Measurements from ENCODE around the gene SORBS1.

The SORBS1 gene

GRCh38 chr10:95441547-95441923 lies 119.6 kb downstream of the SORBS1 start:
- Histone ChIP-seq H3K9ac (ENCODE audit: low read length) (no peak overlapping the region), H4K20me1 (ENCODE audit: insufficient read depth, low read length) (no peaks in the 10 kb centered on the region), H3K9me2 (replicated peaks; ENCODE audit: insufficient read depth, low read length) (no peaks in the 10 kb centered on the region), H3K4me3 (ENCODE audit: low read length) (0 out of 2 replicates have a peak overlapping the region, but pooled peaks have one; percentile 12), H3K4me1 (ENCODE audit: low read length) (peaks cover 19% of the 10 kb centered on the region), H3F3A (ENCODE audit: insufficient read depth, low read length) (peaks cover 16% of the 10 kb centered on the region), H3K79me2 (ENCODE audit: low read length) (no peaks in the 10 kb centered on the region), H2AFZ (ENCODE audit: low read length) (no peak overlapping the region), H3K27ac (ENCODE audit: low read length) (peak overlapping the region; percentile 55; the same call in 1 of the 2 replicates), H3K9me3 (replicated peaks; ENCODE audit: insufficient read depth, low read length) (no peaks in the 10 kb centered on the region), H3K27me3 (replicated peaks; ENCODE audit: insufficient read depth, low read length) (0 out of 2 replicates have a peak, but pooled peaks cover 9% of the 10 kb centered on the region), H3K36me3 (replicated peaks; ENCODE audit: insufficient read depth, low read length) (no peaks in the 10 kb centered on the region), H3K4me2 (ENCODE audit: low read depth, low read length) (peak overlapping the region; percentile 54)
- no peak for DNase-seq
- TF ChIP-seq EZH2phosphoT487 (IDR thresholded peaks at IDR 0.05; ENCODE audit: low read length) (no peak), EZH2 (optimal IDR thresholded peaks at IDR 0.05; ENCODE audit: low read depth, low read length) (no peak)
- TF ChIP-seq, protein P1, sequence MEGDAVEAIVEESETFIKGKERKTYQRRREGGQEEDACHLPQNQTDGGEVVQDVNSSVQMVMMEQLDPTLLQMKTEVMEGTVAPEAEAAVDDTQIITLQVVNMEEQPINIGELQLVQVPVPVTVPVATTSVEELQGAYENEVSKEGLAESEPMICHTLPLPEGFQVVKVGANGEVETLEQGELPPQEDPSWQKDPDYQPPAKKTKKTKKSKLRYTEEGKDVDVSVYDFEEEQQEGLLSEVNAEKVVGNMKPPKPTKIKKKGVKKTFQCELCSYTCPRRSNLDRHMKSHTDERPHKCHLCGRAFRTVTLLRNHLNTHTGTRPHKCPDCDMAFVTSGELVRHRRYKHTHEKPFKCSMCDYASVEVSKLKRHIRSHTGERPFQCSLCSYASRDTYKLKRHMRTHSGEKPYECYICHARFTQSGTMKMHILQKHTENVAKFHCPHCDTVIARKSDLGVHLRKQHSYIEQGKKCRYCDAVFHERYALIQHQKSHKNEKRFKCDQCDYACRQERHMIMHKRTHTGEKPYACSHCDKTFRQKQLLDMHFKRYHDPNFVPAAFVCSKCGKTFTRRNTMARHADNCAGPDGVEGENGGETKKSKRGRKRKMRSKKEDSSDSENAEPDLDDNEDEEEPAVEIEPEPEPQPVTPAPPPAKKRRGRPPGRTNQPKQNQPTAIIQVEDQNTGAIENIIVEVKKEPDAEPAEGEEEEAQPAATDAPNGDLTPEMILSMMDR (IDR thresholded peaks at IDR 0.05; ENCODE audit: low read length): no peak

DNA sequence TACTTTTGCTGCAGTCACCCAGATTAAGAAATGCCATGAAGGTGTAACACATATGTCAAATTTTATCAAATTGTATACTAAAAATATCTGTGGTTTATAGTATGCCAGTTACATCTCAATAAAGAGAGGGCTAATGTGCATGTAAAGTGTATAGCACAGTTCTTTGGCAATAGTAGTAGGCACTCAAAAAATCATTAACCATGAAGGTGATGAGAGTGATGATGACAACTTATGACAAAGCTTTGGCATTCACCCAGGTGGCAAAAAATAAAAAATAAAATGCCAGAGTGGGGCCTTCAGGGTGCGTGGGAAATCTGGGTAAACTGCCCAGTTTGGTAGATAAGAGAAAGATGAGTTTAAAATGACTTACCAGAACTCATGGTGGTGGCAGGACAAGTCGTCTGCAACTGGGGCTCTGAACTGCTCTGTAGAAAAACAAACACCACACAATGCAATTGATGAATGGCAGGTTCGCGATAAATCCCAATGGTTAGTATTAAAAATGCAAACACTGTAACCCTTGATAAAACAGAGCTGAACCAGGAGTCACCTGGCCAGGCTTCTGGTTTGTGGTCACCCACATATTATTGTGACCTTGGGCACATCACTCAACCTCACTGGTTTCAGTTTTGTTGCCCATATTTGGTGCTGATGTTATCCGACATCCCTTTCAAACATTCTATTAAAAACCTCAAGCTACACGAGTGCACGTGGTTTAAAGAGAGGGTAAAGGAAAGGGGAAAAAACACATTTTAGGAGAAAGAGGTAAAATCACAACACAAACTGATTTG lies 120.2 kb downstream of the SORBS1 start:
- H2AFZ ChIP-seq (ENCODE audit: low read length): no peak overlapping the region
- DNase-seq: peak; percentile 94
- peak overlapping the region; percentile 55; the same call in 1 of the 2 replicates for H3K27ac ChIP-seq (ENCODE audit: low read length)
- H3K27me3 ChIP-seq (replicated peaks; ENCODE audit: insufficient read depth, low read length): 0 out of 2 replicates have a peak, but pooled peaks cover 9% of the 10 kb centered on the region
- no peaks in the 10 kb centered on the region for H3K9me3 ChIP-seq (replicated peaks; ENCODE audit: insufficient read depth, low read length)
- H3K9me2 ChIP-seq (replicated peaks; ENCODE audit: insufficient read depth, low read length): no peaks in the 10 kb centered on the region
- H3K9ac ChIP-seq (ENCODE audit: low read length): no peak overlapping the region
- 0 out of 2 replicates have a peak overlapping the region, but pooled peaks have one; percentile 12 for H3K4me3 ChIP-seq (ENCODE audit: low read length)
- TF ChIP-seq EZH2 (optimal IDR thresholded peaks at IDR 0.05; ENCODE audit: low read depth, low read length) (no peak), EZH2phosphoT487 (IDR thresholded peaks at IDR 0.05; ENCODE audit: low read length) (no peak)
- TF ChIP-seq, protein P1 (IDR thresholded peaks at IDR 0.05; ENCODE audit: low read length): no peak
- H3F3A ChIP-seq (ENCODE audit: insufficient read depth, low read length): peaks cover 16% of the 10 kb centered on the region
- peak overlapping the region; percentile 54 for H3K4me2 ChIP-seq (ENCODE audit: low read depth, low read length)
- no peaks in the 10 kb centered on the region for H3K79me2 ChIP-seq (ENCODE audit: low read length)
- peaks cover 19% of the 10 kb centered on the region for H3K4me1 ChIP-seq (ENCODE audit: low read length)
- no peaks in the 10 kb centered on the region for H3K36me3 ChIP-seq (replicated peaks; ENCODE audit: insufficient read depth, low read length)
- H4K20me1 ChIP-seq (ENCODE audit: insufficient read depth, low read length): no peaks in the 10 kb centered on the region

DNA sequence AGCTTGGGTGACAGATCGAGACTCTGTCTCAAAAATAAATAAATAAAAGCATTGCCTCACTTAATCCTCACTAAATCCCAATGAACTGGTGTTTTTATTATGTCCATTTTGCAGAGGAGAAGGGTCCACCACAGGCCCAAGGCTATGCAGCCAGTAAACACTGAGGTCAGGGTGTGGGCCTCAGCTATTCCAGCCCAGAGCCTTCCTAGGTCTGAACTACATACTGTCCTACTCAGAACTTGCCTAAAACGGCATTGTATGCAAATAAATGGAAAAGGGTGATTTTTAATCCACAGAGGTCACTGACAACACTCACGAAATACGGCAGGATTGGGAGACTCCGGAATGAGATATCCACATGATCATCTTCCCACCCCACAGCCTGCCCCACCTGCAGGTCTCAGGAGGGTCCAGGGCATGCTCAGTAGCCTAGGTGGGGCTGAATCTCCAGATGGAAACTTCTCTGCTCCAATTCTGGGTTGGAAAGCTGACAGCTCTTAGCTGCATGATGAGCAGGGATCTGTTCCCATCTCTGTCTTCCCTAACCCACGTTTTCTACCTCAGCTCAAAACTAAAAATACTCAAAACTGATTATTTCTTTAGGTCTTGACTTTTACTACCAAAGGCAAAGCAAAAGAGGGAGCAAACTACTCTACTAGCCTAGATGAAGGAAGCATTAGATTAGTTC lies 121.0 kb downstream of the SORBS1 start:
- no peak for DNase-seq
- Histone ChIP-seq H3K9ac (ENCODE audit: low read length) (no peak overlapping the region), H3K4me1 (ENCODE audit: low read length) (peaks cover 19% of the 10 kb centered on the region), H3K4me2 (ENCODE audit: low read depth, low read length) (peak overlapping the region; percentile 54; the same call in 1 of the 2 replicates), H2AFZ (ENCODE audit: low read length) (no peak overlapping the region), H3K27ac (ENCODE audit: low read length) (no peak overlapping the region), H3K36me3 (replicated peaks; ENCODE audit: insufficient read depth, low read length) (no peaks in the 10 kb centered on the region), H3K9me2 (replicated peaks; ENCODE audit: insufficient read depth, low read length) (no peaks in the 10 kb centered on the region), H4K20me1 (ENCODE audit: insufficient read depth, low read length) (no peaks in the 10 kb centered on the region), H3K9me3 (replicated peaks; ENCODE audit: insufficient read depth, low read length) (no peaks in the 10 kb centered on the region), H3K27me3 (replicated peaks; ENCODE audit: insufficient read depth, low read length) (0 out of 2 replicates have a peak, but pooled peaks cover 9% of the 10 kb centered on the region), H3K79me2 (ENCODE audit: low read length) (no peaks in the 10 kb centered on the region), H3F3A (ENCODE audit: insufficient read depth, low read length) (peaks cover 16% of the 10 kb centered on the region), H3K4me3 (ENCODE audit: low read length) (no peak overlapping the region)
- TF ChIP-seq EZH2 (optimal IDR thresholded peaks at IDR 0.05; ENCODE audit: low read depth, low read length) (no peak), EZH2phosphoT487 (IDR thresholded peaks at IDR 0.05; ENCODE audit: low read length) (no peak)
